Heart left ventricle (tissue), 13 donors: ENCODE data around the gene ZNF610.
A peak's percentile ranks its signal among the peaks of the same experiment; 100 is the strongest.

Experiments
- POLR2A ChIP-seq, 2 donors: fragments of 450-650 bp; IDR thresholded peaks; one replicate each; pipeline ENCODE4 v1.6.1; 2017; ENCODE audit warnings: antibody characterized with exemption in 2 of 2, mild to moderate bottlenecking in 2 of 2, moderate library complexity in 2 of 2
- TF ChIP-seq, protein P1 (sequence below), 12 donors: fragments of 200-600 bp; sonication (generic) in 4 of 12; IDR thresholded peaks; one replicate each; pipeline versions ENCODE4 v1.5.0 to v1.8.0; 2018 to 2022; ENCODE audit warnings: antibody characterized with exemption in 12 of 12, mild to moderate bottlenecking in 5 of 12
- donor health status: ischemic (EF 13 %, LVEDD 7.1; RV severe dilation, severe dysfunction).
- donor health status: DM: no; HTN: yes; CAD: no.
- donor health status: DM: no; HTN: no; CAD: no.
- donor health status: ischemic (EF 25% LVEDD 6.9; RV normal size, moderate dysfunction).
- donor health status: ischemic (EF 25% LVEDD 5.7; RV mildly dilated, moderate dysfunction).
- donor health status: ischemic (EF 35%, LVEDD 5.7; RV mildly dilated, moderate dysfunction).
- donor health status: nonischemic (EF 11% LVEDD 7.7; RV severe dilation, severe dysfunction).
- donor health status: DM: yes; HTN: yes; CAD: no.
- donor health status: PGD.
- donor health status: ischemic (EF 29% LVEDD 5.4; RV normal size, mild dysfunction).
- donor health status: nonischemic (EF 23%, LVEDD 6.1; RV moderate dilation, normal function).

DNA sequence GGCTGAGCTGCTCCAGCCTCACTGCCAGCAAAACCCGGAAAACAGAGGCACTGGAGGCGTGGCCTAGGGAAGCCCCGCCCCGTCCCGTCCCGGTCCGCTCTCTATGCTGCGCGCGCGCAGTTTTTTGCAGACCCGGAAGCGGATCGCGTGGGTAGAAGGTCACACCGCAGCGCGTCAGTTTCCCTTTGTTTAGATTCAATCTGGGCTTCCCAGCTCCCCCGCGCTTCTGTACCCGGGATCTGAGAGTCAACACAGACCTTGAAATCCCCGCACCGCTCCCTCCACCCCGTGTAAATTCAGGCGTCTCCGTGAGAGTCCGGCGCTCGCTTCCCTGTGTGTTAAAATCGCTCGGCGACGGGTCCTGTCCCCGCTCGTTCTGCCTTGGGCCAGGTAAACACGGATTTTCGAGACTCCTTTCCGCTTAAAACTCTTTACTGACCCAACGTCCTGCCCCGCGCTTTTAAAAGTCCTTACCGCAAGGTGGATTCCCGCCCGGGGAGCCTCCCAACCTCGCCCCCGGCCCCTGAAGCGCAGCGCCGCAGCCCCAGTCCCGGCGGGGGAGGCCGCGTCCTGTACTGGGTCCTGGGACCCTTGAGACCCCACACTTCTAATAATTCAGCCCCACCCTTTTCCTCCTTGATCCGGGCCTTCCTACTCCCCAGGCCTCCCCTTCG is at the start of gene ZNF610:
- TF ChIP-seq, protein P1, sequence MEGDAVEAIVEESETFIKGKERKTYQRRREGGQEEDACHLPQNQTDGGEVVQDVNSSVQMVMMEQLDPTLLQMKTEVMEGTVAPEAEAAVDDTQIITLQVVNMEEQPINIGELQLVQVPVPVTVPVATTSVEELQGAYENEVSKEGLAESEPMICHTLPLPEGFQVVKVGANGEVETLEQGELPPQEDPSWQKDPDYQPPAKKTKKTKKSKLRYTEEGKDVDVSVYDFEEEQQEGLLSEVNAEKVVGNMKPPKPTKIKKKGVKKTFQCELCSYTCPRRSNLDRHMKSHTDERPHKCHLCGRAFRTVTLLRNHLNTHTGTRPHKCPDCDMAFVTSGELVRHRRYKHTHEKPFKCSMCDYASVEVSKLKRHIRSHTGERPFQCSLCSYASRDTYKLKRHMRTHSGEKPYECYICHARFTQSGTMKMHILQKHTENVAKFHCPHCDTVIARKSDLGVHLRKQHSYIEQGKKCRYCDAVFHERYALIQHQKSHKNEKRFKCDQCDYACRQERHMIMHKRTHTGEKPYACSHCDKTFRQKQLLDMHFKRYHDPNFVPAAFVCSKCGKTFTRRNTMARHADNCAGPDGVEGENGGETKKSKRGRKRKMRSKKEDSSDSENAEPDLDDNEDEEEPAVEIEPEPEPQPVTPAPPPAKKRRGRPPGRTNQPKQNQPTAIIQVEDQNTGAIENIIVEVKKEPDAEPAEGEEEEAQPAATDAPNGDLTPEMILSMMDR (IDR thresholded peaks at IDR 0.05): no peak
- TF ChIP-seq POLR2A (IDR thresholded peaks at IDR 0.05): peak in 1 of 2 donors; percentile 78
